ENCODE measurements around the gene C4B. TPM values are rescaled to one million over a fixed set of nuclear protein-coding genes. Genes with fewer than 3 reads are reported as not detected.
"Not testable (repeated sequence)": the region's sequence is repeated elsewhere in the genome, so short reads cannot be mapped to it uniquely, and the experiment has no call there.

C4B gene
- total and polyA plus RNA-seq, 2 donors (not counting 3 experiments of a cell fraction or from before 2014, with no cell fraction given): 4.4 to 6.3 TPM

DNA sequence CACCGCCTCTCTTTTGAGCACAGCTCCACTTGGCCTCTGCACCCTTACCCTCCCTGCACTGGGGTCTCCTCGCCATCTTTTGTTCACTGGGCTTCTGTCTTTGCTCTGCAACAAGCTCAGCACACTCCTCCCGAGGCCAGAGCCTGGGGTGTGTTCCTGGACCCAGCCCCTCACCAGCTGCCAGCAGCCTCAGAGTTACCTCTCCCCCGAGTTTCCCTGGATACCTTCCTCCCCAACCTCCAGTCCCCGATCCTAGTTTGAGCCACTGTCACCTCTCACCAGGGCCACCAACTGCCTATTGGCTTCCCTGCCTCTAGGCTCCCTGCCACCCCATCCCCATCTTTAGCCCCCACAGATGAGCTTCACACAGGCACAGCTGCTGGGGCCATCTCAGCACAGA is 36.0 kb downstream of the C4B start:
- POLR2A ChIA-PET: no interaction called here
- CTCF ChIA-PET: no interaction called here

GRCh38 chr6:32052626-32053025 is 38.0 kb downstream of the C4B start:
- H3K9ac ChIP-seq (replicated peaks; ENCODE audit: extremely low read depth, insufficient read depth, low read length); H3K9me1 ChIP-seq (replicated peaks; ENCODE audit: control insufficient read depth, extremely low read depth, insufficient read depth, low read length); H3K27me3 ChIP-seq (ENCODE audit: control insufficient read depth in 2 of 2, insufficient read depth in 2 of 2, low read length in 2 of 2); DNase-seq (ENCODE audit: low read depth, low spot score); H4K20me1 ChIP-seq (replicated peaks; ENCODE audit: control insufficient read depth, extremely low read depth, insufficient read depth, low read length); dilution Hi-C loops (cut with MboI; ENCODE audit: extremely low pct_ligation_motif_present, low sequenced_read_pairs); H3K4me2 ChIP-seq (ENCODE audit: insufficient read depth, low read length); H3K79me2 ChIP-seq (ENCODE audit: control insufficient read depth, insufficient read depth, low read length); H3K27ac ChIP-seq (ENCODE audit: insufficient read depth, low read depth, low read length); FAIRE-seq; H3K9me3 ChIP-seq (replicated peaks; ENCODE audit: control insufficient read depth, insufficient read depth, low read length); POLR2A ChIA-PET; H2AFZ ChIP-seq (ENCODE audit: low read depth, low read length); H3K4me1 ChIP-seq (ENCODE audit: control insufficient read depth, extremely low read depth, insufficient read depth, low read length); CTCF ChIA-PET; BruUV-seq (replicated peaks); intact Hi-C loops (cut with micrococcal nuclease); H3K36me3 ChIP-seq (ENCODE audit: control insufficient read depth in 2 of 2, extremely low read depth in 1 of 2, insufficient read depth in 2 of 2, low read length in 2 of 2); H3K4me3 ChIP-seq (replicated peaks in 1 of 3; ENCODE audit: insufficient read depth in 1 of 3, low read depth in 1 of 3, low read length in 3 of 3): not testable (repeated sequence)

More for the DNA sequence above, 36.0 kb downstream of the C4B start:
- no TSS peak for BruUV-seq (replicated peaks)
- Histone ChIP-seq H3K4me3 (replicated peaks in 1 of 3; ENCODE audit: insufficient read depth in 1 of 3, low read depth in 1 of 3, low read length in 3 of 3) (no peak overlapping the region), H3K9ac (replicated peaks; ENCODE audit: extremely low read depth, insufficient read depth, low read length) (no peak overlapping the region), H3K9me1 (replicated peaks; ENCODE audit: control insufficient read depth, extremely low read depth, insufficient read depth, low read length) (no peaks in the 10 kb centered on the region), H2AFZ (ENCODE audit: low read depth, low read length) (no peak overlapping the region), H3K4me2 (ENCODE audit: insufficient read depth, low read length) (no peak overlapping the region), H3K36me3 (ENCODE audit: control insufficient read depth in 2 of 2, extremely low read depth in 1 of 2, insufficient read depth in 2 of 2, low read length in 2 of 2) (no peaks in the 10 kb centered on the region), H3K27me3 (ENCODE audit: control insufficient read depth in 2 of 2, insufficient read depth in 2 of 2, low read length in 2 of 2) (peaks cover 0 to 3% of the 10 kb centered on the region in 2 experiments), H3K79me2 (ENCODE audit: control insufficient read depth, insufficient read depth, low read length) (no peaks in the 10 kb centered on the region), H3K9me3 (replicated peaks; ENCODE audit: control insufficient read depth, insufficient read depth, low read length) (no peaks in the 10 kb centered on the region), H3K4me1 (ENCODE audit: control insufficient read depth, extremely low read depth, insufficient read depth, low read length) (peaks cover 10% of the 10 kb centered on the region), H4K20me1 (replicated peaks; ENCODE audit: control insufficient read depth, extremely low read depth, insufficient read depth, low read length) (no peaks in the 10 kb centered on the region), H3K27ac (ENCODE audit: insufficient read depth, low read depth, low read length) (no peak overlapping the region)
- no peak for TF ChIP-seq FOS (IDR thresholded peaks at IDR 0.05; ENCODE audit: borderline replicate concordance, insufficient read depth, low read length)
- no peak for TF ChIP-seq POLR2A (IDR thresholded peaks at IDR 0.05; ENCODE audit: low read depth, low read length)
- no peak for TF ChIP-seq JUN (IDR thresholded peaks at IDR 0.05; ENCODE audit: borderline replicate concordance, insufficient read depth, insufficient read length, low read depth)
- no peak for TF ChIP-seq GATA2 (IDR thresholded peaks at IDR 0.05; ENCODE audit: insufficient read depth, insufficient read length, low read depth, low read length)
- TF ChIP-seq POLR2AphosphoS5 (IDR thresholded peaks at IDR 0.05; ENCODE audit: insufficient read depth, low read depth, low read length): no peak
- no peak for TF ChIP-seq CTCF (IDR thresholded peaks at IDR 0.05; ENCODE audit: extremely low read depth in 1 of 2, insufficient read depth in 1 of 2, low read depth in 1 of 2, low read length in 2 of 2)
- no peak for TF ChIP-seq MYC (IDR thresholded peaks at IDR 0.05; ENCODE audit: low read depth, low read length)
- no peak for TF ChIP-seq EZH2 (IDR thresholded peaks at IDR 0.05; ENCODE audit: borderline replicate concordance, low read depth, low read length, severe bottlenecking)
- no peak for TF ChIP-seq MAX (IDR thresholded peaks at IDR 0.05; ENCODE audit: insufficient read depth, insufficient read length)
- intact Hi-C loops (cut with micrococcal nuclease) (no loop called here), dilution Hi-C loops (cut with MboI; ENCODE audit: extremely low pct_ligation_motif_present, low sequenced_read_pairs) (no loop called here)
- FAIRE-seq: no peak
- DNase-seq (ENCODE audit: low read depth, low spot score): no peak

DNA sequence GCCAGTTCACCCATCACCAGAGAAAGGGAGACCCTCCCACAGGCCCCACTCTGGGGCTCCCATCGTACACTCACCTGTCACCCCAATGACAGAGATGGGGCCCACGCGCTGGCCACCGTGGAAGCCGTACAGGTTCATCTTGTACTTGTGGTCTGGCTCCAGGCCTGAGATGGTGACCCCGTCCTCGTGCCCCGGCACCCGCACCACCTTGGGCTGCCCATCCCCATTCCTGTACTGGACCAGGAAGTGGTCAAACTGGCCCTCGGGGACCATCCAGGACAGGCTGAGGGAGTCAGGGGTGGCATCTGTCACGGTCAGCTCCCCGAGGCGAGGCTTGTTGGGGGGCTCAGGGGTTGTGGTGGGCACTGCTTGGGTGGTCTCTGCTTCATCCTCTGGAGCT is 38.7 kb downstream of the C4B start:
- H2AFZ ChIP-seq (ENCODE audit: low read depth, low read length); dilution Hi-C loops (cut with MboI; ENCODE audit: extremely low pct_ligation_motif_present, low sequenced_read_pairs); CTCF ChIA-PET; H3K4me2 ChIP-seq (ENCODE audit: insufficient read depth, low read length); H3K36me3 ChIP-seq (ENCODE audit: control insufficient read depth in 2 of 2, extremely low read depth in 1 of 2, insufficient read depth in 2 of 2, low read length in 2 of 2); POLR2A ChIA-PET; H3K4me1 ChIP-seq (ENCODE audit: control insufficient read depth, extremely low read depth, insufficient read depth, low read length); intact Hi-C loops (cut with micrococcal nuclease); BruUV-seq (replicated peaks); H3K9me3 ChIP-seq (replicated peaks; ENCODE audit: control insufficient read depth, insufficient read depth, low read length); H3K9me1 ChIP-seq (replicated peaks; ENCODE audit: control insufficient read depth, extremely low read depth, insufficient read depth, low read length); H3K27ac ChIP-seq (ENCODE audit: insufficient read depth, low read depth, low read length); H3K27me3 ChIP-seq (ENCODE audit: control insufficient read depth in 2 of 2, insufficient read depth in 2 of 2, low read length in 2 of 2); H4K20me1 ChIP-seq (replicated peaks; ENCODE audit: control insufficient read depth, extremely low read depth, insufficient read depth, low read length); FAIRE-seq; H3K9ac ChIP-seq (replicated peaks; ENCODE audit: extremely low read depth, insufficient read depth, low read length); H3K4me3 ChIP-seq (replicated peaks in 1 of 3; ENCODE audit: insufficient read depth in 1 of 3, low read depth in 1 of 3, low read length in 3 of 3); DNase-seq (ENCODE audit: low read depth, low spot score); H3K79me2 ChIP-seq (ENCODE audit: control insufficient read depth, insufficient read depth, low read length): not testable (repeated sequence)
